ENCODE results near the gene LPCAT4. TPM values are rescaled to one million over a fixed set of nuclear protein-coding genes. Genes with fewer than 3 reads are reported as not detected.

The LPCAT4 gene
- total and polyA plus RNA-seq, 9 of the 15 experiments (the other 6 are each of a cell fraction or from before 2014, with no cell fraction given) = 7.3 to 34.3 (median 14.4) TPM

- TF ChIP-seq, protein P1, sequence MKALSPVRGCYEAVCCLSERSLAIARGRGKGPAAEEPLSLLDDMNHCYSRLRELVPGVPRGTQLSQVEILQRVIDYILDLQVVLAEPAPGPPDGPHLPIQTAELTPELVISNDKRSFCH (CRISPR knock-in tag; IDR thresholded peaks at IDR 0.05) = no peak
- TF ChIP-seq, protein P1 (tag; IDR thresholded peaks at IDR 0.05) = peak; percentile 95
- TF ChIP-seq DMBX1 (CRISPR knock-in tag; IDR thresholded peaks at IDR 0.05; ENCODE audit: borderline replicate concordance) (peak; percentile 91), BRF1 (IDR thresholded peaks at IDR 0.05; ENCODE audit: borderline replicate concordance, extremely low read depth, insufficient read length) (no peak), ZNF583 (CRISPR knock-in tag; IDR thresholded peaks at IDR 0.05) (peak; percentile 74; the same call in 1 of the 2 replicates), NFYB (IDR thresholded peaks at IDR 0.05; ENCODE audit: extremely low read depth, insufficient read length) (no peak), SLC30A9 (CRISPR knock-in tag; IDR thresholded peaks at IDR 0.05) (no peak), YY1 (IDR thresholded peaks at IDR 0.05; ENCODE audit: borderline replicate concordance in 1 of 3, control insufficient read depth in 1 of 3, extremely low read depth in 1 of 3, insufficient read depth in 3 of 3, insufficient read length in 1 of 3, insufficient replicate concordance in 2 of 3, low read depth in 1 of 3, low read length in 2 of 3) (peak in 1 of 3 experiments; percentile 11), TBP (optimal IDR thresholded peaks at IDR 0.05; ENCODE audit: low read depth, low read length) (no peak), ATF6 (CRISPR knock-in tag; IDR thresholded peaks at IDR 0.05) (no peak)
- TF ChIP-seq, protein P2, sequence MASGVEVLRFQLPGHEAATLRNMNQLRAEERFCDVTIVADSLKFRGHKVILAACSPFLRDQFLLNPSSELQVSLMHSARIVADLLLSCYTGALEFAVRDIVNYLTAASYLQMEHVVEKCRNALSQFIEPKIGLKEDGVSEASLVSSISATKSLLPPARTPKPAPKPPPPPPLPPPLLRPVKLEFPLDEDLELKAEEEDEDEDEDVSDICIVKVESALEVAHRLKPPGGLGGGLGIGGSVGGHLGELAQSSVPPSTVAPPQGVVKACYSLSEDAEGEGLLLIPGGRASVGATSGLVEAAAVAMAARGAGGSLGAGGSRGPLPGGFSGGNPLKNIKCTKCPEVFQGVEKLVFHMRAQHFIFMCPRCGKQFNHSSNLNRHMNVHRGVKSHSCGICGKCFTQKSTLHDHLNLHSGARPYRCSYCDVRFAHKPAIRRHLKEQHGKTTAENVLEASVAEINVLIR (CRISPR knock-in tag; IDR thresholded peaks at IDR 0.05) = peak; percentile 50; the same call in 1 of the 2 replicates
These were observed 30.6 kb downstream of the LPCAT4 start (continued) for GRCh38 chr15:34336231-34336990.

Measured in K562 (cell line).